DND-41 (cell line): Measurements from ENCODE around the gene DYNLL2.

Source experiments
- ATAC-seq: fragments of 200-7000 bp; cut with Tn5 transposase; 3 replicates; pipeline ENCODE4 v1.9.1; 2021; ENCODE audit warnings: low read depth; ENCODE audit not compliant: insufficient read depth
- DNase-seq: peaks from one replicate; pipeline ENCODE4 v3.0.0-alpha.2; 2020
- H2AFZ ChIP-seq: 2 replicates; pipeline ENCODE4 v1.6.0; 2012; ENCODE audit warnings: low read depth, low read length
- H3K27ac ChIP-seq: 2 replicates; pipeline ENCODE4 v1.5.1; 2012; ENCODE audit warnings: low read length, inconsistent platforms
- H3K27me3 ChIP-seq: fragments of 200-600 bp; sonication (generic); 2 replicates; pipeline ENCODE4 v1.6.0; 2012; ENCODE audit warnings: low read length, mild to moderate bottlenecking, inconsistent platforms; ENCODE audit not compliant: insufficient read depth, poor library complexity
- H3K36me3 ChIP-seq: 2 replicates; pipeline ENCODE4 v1.5.1; 2012; ENCODE audit warnings: low read length, inconsistent platforms; ENCODE audit not compliant: insufficient read depth
- H3K4me1 ChIP-seq: 2 replicates; pipeline ENCODE4 v1.5.1; 2012; ENCODE audit warnings: mild to moderate bottlenecking, low read length; ENCODE audit not compliant: insufficient read depth
- H3K4me2 ChIP-seq: 2 replicates; pipeline ENCODE4 v1.6.0; 2012; ENCODE audit warnings: mild to moderate bottlenecking, moderate library complexity, low read length, inconsistent platforms; ENCODE audit not compliant: insufficient read depth
- H3K4me3 ChIP-seq, 2 experiments: fragments of 200-600 bp in 1 of 2; shearing (Covaris generic) in 1 of 2; 2 replicates each; pipeline ENCODE4 v1.5.1; 2012 to 2016; ENCODE audit warnings: inconsistent platforms in 2 of 2, low read length in 2 of 2, mild to moderate bottlenecking in 2 of 2, low read depth in 1 of 2, moderate library complexity in 1 of 2
- H3K79me2 ChIP-seq: 2 replicates; pipeline ENCODE4 v1.6.0; 2012; ENCODE audit warnings: low read length, inconsistent platforms; ENCODE audit not compliant: insufficient read depth
- H3K9ac ChIP-seq: 2 replicates; pipeline ENCODE4 v1.6.0; 2012; ENCODE audit warnings: low read depth, mild to moderate bottlenecking, inconsistent platforms, low read length, moderate library complexity
- H3K9me3 ChIP-seq: 2 replicates; pipeline ENCODE4 v1.5.1; 2012; ENCODE audit warnings: low read length, moderate library complexity, mild to moderate bottlenecking, inconsistent platforms; ENCODE audit not compliant: insufficient read depth, severe bottlenecking
- H4K20me1 ChIP-seq: 2 replicates; pipeline ENCODE4 v1.6.0; 2012; ENCODE audit warnings: low read length; ENCODE audit not compliant: insufficient read depth
- CTCF ChIP-seq: IDR thresholded peaks from 2 replicates; pipeline ENCODE4 v1.5.1; 2012; ENCODE audit warnings: borderline replicate concordance, low read length, moderate library complexity, mild to moderate bottlenecking; ENCODE audit not compliant: poor library complexity, severe bottlenecking; ENCODE audit errors: extremely low read depth
- EZH2 ChIP-seq: IDR thresholded peaks from 3 replicates; pipeline ENCODE4 v1.6.1; 2012; ENCODE audit warnings: borderline replicate concordance, low read depth, mild to moderate bottlenecking, moderate library complexity, low read length, inconsistent platforms; ENCODE audit not compliant: severe bottlenecking

DYNLL2 gene

GRCh38 chr17:58086953-58087352, 3.7 kb downstream of the DYNLL2 start:
- Histone ChIP-seq H3K9me3 (no peaks in the 10 kb centered on the region), H3K9ac (no peak overlapping the region), H3K27ac (no peak overlapping the region), H2AFZ (no peak overlapping the region), H3K4me1 (peaks cover 43% of the 10 kb centered on the region), H3K4me3 (no peak overlapping the region), H3K27me3 (no peaks in the 10 kb centered on the region), H3K36me3 (peaks cover 78% of the 10 kb centered on the region), H3K4me2 (peak overlapping the region; percentile 93), H4K20me1 (peaks cover 81% of the 10 kb centered on the region), H3K79me2 (peaks cover 74% of the 10 kb centered on the region)
- no peak for TF ChIP-seq CTCF
- TF ChIP-seq EZH2 = no peak
- DNase-seq = no peak
- no peak for ATAC-seq

- no peak overlapping the region for H3K4me3 ChIP-seq
- no peaks in the 10 kb centered on the region for H3K27me3 ChIP-seq
- H3K27ac ChIP-seq = no peak overlapping the region
- peaks cover 34% of the 10 kb centered on the region for H3K4me1 ChIP-seq
- no peak overlapping the region for H2AFZ ChIP-seq
- no peaks in the 10 kb centered on the region for H3K9me3 ChIP-seq
- no peak overlapping the region for H3K4me2 ChIP-seq
- peaks cover 89% of the 10 kb centered on the region for H4K20me1 ChIP-seq
- DNase-seq (no peak), ATAC-seq (no peak)
- no peak for TF ChIP-seq CTCF
- no peak for TF ChIP-seq EZH2
- H3K79me2 ChIP-seq = peaks cover 71% of the 10 kb centered on the region
- H3K9ac ChIP-seq = no peak overlapping the region
- peaks cover 94% of the 10 kb centered on the region for H3K36me3 ChIP-seq
These were observed 5.4 kb downstream of the DYNLL2 start for GRCh38 chr17:58088624-58089023.

- peaks cover 99% of the 10 kb centered on the region for H3K36me3 ChIP-seq
- peaks cover 89% of the 10 kb centered on the region for H4K20me1 ChIP-seq
- no peak overlapping the region for H3K9ac ChIP-seq
- no peak overlapping the region for H3K4me2 ChIP-seq
- peaks cover 34% of the 10 kb centered on the region for H3K4me1 ChIP-seq
- H3K27me3 ChIP-seq = no peaks in the 10 kb centered on the region
- no peak overlapping the region for H2AFZ ChIP-seq
- TF ChIP-seq EZH2 = no peak
- H3K27ac ChIP-seq = no peak overlapping the region
- DNase-seq (no peak), ATAC-seq (no peak)
- no peak overlapping the region for H3K4me3 ChIP-seq
- H3K79me2 ChIP-seq = peaks cover 66% of the 10 kb centered on the region
- no peaks in the 10 kb centered on the region for H3K9me3 ChIP-seq
These were observed 5.9 kb downstream of the DYNLL2 start for GRCh38 chr17:58089111-58089510.

GRCh38 chr17:58091024-58091567, 7.9 kb downstream of the DYNLL2 start:
- DNase-seq (no peak), ATAC-seq (no peak)
- Histone ChIP-seq H4K20me1 (peaks cover 70% of the 10 kb centered on the region), H2AFZ (no peak overlapping the region), H3K36me3 (peaks cover 83% of the 10 kb centered on the region), H3K27me3 (no peaks in the 10 kb centered on the region), H3K4me3 (no peak overlapping the region), H3K4me2 (no peak overlapping the region), H3K79me2 (peaks cover 47% of the 10 kb centered on the region), H3K9ac (no peak overlapping the region), H3K27ac (no peak overlapping the region), H3K9me3 (no peaks in the 10 kb centered on the region), H3K4me1 (peaks cover 14% of the 10 kb centered on the region)
- TF ChIP-seq EZH2 (no peak), CTCF (no peak)
